GM10266 (cell line): ENCODE measurements around the gene FAM120AOS.

Source experiments
- DNase-seq: peaks from one replicate; pipeline ENCODE4 v3.0.0; 2012; ENCODE audit errors: extremely low spot score
- TF ChIP-seq, protein P1 (sequence below): IDR thresholded peaks from 2 replicates; pipeline ENCODE4 v1.5.1; 2012; ENCODE audit warnings: mild to moderate bottlenecking, low read depth; ENCODE audit not compliant: control insufficient read depth, insufficient read depth; ENCODE audit errors: missing control alignments

The FAM120AOS gene

DNA sequence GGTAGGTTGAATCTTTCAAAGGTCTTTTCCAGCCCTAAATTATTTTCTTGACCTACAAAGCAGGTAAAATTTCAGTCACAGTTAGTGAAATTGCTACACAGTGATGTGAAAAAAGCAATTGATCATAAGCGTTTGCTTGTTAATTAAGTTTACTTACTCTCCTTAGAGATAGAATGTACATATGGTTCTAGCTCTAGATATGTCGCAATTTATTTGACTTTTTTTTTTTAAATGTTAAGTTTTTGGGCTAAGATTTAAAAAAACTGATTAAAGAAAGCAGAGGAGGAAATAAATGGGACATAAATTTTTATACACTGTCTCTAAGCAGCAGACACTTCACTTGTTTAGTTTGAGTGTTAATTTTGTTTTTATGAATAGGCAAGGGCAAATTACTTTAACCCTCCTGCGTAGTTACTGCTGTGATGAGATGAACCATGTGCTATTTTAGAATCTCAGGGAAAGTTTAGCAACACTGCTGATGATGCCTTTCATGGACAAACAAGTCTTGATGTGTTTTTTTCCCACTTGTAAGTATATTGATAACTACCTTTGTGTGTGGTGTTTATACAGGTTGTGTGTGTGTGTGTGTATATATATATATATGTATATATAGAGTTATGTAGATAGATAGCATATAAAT is 38.3 kb upstream of the FAM120AOS start:
- TF ChIP-seq, protein P1, sequence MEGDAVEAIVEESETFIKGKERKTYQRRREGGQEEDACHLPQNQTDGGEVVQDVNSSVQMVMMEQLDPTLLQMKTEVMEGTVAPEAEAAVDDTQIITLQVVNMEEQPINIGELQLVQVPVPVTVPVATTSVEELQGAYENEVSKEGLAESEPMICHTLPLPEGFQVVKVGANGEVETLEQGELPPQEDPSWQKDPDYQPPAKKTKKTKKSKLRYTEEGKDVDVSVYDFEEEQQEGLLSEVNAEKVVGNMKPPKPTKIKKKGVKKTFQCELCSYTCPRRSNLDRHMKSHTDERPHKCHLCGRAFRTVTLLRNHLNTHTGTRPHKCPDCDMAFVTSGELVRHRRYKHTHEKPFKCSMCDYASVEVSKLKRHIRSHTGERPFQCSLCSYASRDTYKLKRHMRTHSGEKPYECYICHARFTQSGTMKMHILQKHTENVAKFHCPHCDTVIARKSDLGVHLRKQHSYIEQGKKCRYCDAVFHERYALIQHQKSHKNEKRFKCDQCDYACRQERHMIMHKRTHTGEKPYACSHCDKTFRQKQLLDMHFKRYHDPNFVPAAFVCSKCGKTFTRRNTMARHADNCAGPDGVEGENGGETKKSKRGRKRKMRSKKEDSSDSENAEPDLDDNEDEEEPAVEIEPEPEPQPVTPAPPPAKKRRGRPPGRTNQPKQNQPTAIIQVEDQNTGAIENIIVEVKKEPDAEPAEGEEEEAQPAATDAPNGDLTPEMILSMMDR, result no peak

DNA sequence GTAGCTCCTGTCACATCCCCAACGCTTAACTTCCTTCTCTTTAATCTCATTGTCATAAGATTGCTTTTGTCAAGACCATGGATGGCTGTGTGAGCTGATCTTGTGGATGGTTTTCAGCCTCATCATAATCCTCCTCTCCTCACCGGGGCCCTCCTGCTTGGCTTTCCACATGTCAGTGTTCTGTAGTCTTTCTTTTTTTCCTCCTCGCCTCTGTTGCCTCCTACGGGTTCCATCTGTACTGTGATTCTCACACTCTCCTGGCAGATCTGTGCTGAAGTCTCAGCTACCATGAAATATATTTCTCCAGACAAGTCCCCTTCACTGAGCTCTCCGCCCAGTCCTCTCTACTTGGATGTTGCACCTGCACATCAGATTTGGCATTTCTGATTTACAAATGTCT is 34.9 kb upstream of the FAM120AOS start:
- TF ChIP-seq, protein P1, result no peak
- DNase-seq, result no peak

More for the DNA sequence above, 38.3 kb upstream of the FAM120AOS start:
- DNase-seq, result no peak

DNA sequence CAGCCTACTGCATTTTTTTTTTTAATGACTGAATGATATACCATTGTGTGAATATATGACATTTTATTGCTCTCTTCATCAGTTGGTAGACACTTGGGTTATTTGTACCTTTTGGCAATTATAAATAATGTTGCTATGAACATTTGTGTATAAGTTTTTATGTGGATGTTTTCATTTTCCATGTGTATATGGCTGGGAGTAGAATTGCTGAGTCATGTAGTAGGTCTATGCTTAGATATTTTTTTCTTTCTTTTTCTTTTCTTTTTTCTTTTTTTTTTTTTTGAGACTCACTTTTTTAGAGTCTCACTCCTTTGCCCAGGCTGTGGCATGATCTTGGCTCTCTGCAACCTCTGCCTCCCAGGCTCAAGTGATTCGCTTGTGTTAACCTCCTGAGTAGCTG is 32.9 kb upstream of the FAM120AOS start:
- TF ChIP-seq, protein P1, result no peak
- DNase-seq, result no peak

DNA sequence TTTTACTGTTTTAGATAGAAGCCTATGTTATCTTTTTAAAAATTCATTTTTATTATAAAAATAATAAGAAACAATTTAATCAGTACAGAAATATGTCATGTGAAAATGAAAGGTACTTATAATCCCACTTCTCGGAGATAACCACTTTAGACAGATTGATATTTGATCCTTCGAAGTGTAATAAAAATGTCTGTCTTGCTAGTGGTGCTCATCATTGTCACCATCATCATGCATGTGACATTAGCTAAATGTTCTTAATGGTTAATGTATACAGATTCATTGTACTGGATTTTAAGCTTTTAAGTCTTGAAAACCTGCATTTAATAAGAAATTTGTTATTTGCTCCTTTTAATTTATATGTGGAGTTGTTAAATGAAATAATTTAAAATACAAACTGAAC is 30.1 kb upstream of the FAM120AOS start:
- TF ChIP-seq, protein P1, result no peak
- no peak for DNase-seq

DNA sequence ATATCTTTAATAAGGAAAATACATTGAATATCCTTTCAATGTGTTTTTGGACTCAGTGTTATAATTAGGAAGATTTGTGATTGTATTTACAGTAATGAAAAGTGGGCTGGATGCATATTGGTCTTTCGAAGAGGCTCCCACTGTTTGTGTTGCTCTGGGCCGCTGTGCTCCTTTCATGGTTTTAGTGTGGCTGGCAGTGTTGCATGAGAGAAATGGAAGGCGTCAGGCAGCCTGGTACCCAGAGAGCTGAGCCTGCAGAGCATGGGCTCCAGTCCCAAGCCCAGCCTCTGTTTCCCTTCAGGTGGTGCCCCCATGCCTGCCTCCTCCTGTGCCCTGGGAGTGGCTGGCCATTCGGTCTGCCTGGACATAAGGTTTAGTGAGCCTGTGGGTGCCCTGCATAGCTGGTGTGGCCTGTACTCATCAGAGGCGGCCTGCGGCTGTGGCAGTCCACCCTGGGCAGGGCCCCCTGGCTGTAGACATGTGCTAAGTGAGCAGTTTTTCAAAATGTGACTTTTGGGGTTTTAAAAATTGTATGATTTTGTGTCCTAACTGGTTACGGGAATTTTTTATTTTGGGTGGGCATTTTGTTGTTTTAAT is 27.4 kb upstream of the FAM120AOS start:
- TF ChIP-seq, protein P1, result no peak
- DNase-seq, result no peak

DNA sequence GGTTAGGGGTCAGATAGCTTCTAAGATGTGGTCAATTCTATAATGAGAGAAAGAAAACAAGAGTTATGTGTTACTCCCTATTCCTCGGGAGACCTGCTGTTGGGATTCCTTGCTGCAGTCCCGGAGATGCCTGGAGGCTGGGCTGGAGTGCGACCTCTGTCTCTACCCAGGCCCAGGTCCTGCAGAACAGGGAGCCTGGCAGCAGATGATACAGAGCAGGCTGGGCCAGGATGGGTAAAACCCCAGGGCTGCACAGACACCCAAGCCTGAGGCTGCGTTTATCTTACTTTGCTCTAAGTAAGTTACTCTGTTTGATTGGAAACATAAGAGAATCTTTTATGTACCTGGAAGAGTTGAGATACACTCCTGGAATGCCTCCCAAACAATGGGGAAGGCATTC is 26.9 kb upstream of the FAM120AOS start:
- no peak for DNase-seq
- TF ChIP-seq, protein P1, result no peak

DNA sequence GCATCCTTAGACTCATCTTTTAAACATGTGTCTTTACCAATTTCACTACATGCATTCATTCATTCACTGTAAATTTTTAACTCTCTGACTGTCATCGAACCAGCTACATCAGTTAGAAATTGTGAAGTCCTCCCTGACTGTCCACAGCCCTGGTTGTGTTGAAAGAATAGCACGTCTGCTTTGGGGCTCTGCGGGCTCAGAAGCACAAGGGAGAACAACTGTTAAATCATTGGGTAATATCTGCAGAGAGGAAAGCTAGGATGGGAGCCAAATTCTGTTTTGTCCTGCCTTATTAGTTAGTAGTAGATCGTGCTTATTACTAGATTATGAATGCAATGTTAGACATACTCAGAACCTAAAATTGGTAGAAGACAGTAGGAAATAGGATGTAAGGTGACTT is 26.3 kb upstream of the FAM120AOS start:
- no peak for DNase-seq
- TF ChIP-seq, protein P1, result no peak
